ENCODE results near the gene NKAIN1.
"Not testable (repeated sequence)": the region's sequence is repeated elsewhere in the genome, so short reads cannot be mapped to it uniquely, and the experiment has no call there.

The NKAIN1 gene

DNA sequence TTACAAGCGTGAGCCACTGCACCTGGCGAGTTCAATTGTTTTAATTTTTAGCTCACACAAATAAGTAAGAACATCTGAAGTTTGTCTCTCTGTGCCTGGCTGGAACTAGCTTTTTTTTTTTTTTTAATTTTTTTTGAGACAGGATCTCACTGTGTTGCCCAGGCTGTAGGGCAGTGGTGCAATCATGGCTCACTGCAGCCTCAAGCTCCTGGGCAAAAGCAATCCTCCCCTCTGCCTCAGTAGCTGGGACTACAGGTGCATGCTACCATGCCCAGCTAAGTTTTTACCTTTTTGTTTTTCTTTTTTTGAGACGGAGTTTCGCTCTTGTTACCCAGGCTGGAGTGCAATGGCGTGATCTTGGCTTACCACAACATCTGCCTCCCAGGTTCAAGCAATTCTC lies 7.9 kb downstream of the NKAIN1 start:
- DNase-seq: no peak

DNA sequence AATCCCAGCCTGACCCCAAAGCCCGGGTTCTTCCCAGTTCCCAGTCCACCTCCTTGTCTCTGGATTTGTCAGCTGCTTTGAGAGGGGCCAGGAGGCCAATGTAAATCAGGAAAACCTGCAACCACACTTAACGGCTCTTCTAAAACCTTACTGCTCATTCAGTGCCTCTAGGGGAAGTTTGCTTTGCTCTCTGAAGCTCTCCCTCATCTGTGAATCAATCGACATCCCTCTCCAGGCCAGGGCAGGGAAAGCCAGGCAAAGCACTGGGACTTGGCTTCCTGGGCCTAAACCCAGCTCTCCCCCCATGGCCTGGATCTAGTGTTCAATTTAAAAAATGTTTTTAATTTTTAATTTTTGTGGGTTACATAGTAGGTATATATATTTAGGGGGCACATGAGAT lies 9.3 kb downstream of the NKAIN1 start:
- DNase-seq: no peak

DNA sequence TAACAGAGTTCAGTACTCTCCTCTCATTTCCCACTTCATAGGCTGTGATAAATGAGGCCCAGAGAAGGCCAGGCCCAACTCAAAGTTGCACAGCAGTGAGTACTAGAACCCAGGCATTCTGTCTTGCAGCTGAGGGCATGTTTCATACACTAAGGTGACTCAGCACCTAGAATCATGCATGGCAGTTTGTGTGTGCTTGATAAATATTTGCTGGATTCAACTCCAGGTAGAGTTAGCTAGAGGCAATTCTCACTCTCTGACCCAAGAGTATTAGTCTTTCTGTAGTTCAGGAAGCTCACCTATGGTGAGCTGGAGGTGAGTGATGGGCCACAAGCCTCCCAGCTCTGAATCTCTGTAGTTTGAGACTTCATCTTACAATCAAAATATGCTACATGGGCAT lies 10.7 kb downstream of the NKAIN1 start:
- DNase-seq: no peak

DNA sequence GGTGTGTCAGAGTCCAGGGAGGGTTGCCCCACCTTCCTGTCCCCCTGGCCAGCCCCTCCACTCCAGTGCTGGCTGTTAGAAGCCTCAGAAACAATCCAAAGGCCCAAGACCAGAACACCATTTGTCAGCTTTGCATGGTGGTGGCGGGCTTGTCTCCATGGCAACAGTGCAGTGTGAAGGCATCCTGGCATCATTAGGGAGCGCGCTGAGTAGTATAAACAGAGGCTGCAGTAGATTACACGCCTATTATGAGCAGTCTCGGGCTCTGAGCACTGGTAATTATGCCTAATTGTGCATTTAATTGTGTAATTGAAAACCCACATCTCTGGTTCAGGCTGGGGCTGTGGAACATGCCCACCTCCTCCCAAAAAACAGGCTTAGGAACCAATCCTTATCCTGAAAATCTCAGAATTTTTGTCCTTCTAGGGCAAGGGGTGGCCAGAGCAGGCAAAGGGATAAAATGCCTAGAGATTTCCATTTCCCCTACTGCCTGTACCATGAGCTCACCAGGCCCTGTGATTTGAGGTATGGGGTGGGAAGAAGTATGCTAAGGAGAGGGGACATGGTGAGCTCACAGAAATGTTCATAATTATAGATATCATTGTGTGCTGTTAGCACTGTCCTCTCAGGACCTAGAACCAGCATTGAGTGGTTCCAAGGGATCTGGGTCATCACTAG lies 11.7 kb downstream of the NKAIN1 start:
- no peak for DNase-seq

DNA sequence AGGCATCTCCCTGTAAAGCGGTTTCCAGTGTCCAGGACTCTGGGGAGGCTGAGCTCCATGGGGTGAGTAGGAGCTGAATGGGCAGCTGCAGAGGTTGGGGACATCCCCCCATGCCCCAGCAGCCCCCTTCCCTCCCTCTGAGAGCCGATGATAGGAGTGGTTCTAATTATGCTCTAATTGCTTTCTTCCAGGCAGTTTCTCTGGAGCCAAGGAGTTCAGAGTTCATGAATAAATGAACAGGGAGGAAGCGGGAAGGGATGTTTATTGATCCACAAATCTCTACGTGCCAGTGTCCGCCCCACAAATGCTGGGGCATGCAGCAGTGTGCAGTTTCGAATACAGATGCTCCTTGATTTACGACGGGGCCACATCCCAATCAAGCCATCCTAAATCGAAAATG lies 15.6 kb downstream of the NKAIN1 start:
- no peak for DNase-seq

DNA sequence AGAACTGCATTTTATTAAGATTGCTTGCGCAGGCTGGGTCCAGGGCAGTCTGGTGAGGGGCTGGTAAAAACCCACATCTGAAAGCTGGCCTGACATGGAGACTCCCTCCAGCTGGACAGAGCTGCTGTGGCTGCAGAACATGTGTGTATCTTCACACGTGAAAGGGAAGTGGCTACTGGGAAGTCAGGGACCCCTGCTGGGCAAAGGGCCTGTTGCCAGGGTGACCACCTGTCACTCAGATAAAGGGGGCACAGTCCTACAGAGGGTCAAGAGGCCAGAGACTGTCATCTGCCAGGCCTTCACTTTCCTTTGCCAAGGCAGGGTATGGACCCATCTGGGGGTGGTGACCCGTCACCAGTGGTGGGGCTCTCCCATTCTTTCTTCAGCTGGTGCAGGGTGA lies 17.5 kb downstream of the NKAIN1 start:
- DNase-seq: no peak

DNA sequence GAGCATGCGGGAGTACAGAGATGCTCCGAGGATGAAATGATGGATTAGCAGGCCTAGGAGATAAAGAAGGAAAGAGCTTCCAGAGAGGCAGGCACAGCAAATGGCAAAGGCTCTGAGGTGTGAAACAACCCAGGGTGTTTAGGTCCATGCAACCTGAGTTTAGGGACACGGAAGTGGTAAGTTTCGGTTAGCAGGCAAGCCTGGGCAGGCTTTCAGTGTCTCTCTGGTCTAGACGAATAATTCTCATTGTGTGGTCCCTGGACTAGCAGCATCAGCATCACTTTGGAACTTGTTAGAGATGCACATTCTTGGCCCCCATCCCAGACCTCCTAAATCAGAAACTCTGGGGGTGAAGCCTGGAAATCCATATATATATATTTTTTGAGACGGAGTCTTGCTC lies 18.6 kb downstream of the NKAIN1 start:
- DNase-seq: no peak

DNA sequence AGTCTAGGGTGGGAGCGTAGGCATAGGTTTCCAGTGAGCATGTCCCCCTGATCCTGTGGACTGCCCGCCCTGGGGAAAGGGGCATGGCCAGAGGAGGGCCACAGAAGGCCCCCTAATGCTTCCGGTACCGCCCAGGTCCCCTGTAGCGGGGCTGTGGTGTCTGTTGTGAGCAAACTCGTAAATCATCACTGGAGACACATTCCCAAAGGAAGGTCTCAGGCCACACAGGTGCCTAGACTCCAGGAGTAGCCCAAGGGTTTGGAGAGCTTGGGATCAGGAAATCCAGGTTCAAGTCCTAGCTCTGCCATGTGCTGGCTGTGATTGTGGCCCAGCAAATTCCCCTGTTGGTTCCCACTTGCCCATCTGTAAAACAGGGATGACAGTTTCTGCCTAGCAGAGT lies 20.2 kb downstream of the NKAIN1 start:
- DNase-seq: no peak

DNA sequence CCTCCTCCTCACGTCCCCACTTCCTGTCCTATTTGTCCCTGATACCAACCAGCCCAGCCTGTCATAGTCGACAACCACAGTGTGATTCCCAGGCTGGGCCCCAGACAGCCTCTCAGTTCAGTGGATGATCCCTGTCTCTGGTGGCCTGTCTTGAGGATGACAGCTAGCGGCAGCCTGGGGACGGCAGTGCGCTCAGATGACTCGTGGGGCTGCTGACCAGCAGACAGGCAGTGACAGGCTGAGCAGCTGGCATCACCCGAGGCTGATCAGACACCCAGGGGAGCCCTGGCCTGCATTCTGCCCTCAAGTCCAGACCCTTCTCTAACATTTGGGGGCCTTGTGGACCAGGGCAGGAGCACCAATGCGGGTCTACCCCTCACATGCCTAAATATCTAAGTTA lies 21.0 kb downstream of the NKAIN1 start:
- no peak for DNase-seq

DNA sequence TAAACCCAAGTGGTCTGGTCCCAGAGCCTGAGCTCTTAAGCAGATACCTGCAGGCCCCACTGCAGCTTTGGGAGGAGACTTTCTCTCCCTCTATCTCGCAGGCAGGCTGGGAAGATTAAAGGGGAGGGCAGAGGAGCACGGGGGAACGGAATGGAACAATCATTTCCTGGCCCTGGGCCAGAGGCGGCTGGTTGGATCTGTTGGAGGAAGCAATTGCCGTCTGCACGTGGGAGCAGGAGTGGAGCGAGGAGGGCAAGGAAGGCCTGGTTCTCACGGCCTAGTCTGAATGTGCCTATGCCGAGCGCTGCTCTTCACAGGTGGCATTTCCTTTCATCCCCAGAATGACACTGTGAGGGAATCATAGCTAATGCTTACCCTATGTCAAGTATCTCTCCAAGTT lies 23.7 kb downstream of the NKAIN1 start:
- DNase-seq: no peak

DNA sequence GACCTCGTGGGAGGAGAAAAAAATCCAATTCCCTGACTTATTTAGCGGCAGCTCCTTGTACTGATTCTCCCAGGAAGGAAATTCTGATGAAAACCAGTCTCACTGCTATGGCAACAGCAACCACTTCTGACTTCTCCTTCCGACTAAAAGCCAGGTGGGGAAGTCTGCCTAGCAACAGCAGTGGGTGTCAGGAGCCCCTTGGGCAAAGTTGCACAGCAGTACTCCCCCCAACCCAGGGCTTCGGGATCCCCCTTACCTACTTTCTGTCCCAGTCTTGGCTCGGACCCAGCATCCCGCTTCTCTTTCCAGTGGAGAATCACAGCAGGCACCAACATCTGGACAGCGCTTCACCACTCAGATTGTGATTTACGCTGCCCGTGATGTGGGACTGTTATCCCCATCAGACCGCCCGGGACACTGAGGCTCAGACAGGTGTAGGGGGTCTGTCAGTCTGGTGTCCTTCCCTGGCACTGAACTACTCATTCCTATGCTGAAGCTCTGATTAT lies 24.6 kb downstream of the NKAIN1 start:
- no peak for DNase-seq

DNA sequence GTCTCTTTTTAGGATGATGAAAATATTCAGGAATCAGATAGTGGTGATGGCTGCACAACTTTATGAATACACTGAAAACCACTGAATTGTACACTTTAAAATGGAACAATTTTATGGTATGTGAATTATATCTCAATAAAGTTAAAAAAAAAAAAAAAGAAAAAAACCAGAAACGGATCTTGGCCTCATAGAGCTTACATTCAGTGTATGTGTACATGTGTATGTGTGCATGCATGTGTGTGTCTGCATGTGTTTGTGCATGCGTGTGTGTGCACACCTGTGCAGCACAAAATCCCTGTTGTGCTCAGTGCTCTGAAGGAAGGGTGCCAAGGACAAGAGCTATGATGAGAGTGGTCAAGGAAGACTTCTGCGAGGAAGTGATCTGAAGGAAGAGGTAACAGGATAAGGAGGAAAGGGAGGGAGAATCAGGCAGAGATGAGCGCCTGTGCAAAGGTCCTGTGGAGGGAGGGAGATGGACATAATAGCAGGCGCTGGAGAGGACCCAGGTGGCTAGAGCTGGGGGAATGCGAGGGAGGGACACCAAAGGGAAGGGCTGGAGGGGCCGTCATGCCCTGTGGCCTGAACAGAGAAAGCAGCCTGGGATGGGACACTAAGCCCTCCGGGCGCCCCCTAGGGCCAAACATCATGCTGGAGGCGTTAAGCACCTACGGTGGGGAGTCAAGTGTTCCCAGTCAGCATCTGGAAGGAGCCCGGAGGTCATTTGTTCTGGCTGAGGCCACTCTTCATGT lies 25.2 kb downstream of the NKAIN1 start:
- DNase-seq: no peak

DNA sequence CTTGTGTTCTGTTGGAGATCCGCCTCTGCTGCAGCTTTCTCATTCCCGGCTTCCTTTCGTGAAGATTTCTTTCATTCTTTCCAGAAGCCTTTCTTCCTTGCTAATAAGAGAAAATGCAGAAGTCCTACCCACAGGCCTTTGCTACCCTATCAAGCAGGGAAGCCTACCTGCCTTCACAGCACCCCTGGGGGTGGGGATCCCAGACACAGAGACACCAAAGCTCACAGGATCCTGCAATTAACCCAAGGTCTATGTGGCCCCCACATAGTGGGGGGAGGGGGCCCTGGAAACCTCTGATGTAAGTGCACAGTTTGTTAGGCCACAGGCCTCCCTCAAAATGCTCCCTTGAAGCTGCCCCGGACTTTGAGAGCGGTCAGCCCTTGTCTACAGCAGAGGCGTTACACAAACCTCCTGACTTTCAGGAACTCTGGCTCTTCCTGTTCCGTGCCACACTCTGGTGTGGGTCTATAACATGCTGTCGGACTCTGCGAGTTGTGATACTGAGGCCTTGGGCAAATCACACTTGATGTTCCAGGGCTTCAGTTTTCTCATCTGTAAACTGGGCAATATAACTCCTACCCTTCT lies 31.2 kb downstream of the NKAIN1 start:
- DNase-seq: no peak

DNA sequence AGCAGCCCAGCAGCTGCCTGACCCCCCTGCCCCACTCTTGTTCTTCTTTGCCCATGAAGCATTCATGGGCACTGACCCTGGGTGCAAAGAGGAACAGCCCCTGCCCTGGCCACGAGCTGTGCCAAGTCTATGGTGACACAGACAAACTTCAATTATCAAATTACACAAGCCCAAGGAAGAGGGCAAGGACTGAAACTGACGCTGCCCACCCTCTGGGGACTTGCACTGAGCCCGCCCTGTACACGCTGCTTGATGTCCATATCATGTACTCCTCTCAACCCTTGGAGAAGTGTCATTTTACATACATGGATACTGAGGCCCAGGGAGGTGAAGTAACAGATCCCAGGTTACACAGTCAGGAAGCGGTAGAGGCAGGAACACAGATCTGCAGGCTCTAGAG lies 32.1 kb downstream of the NKAIN1 start:
- no peak for DNase-seq

DNA sequence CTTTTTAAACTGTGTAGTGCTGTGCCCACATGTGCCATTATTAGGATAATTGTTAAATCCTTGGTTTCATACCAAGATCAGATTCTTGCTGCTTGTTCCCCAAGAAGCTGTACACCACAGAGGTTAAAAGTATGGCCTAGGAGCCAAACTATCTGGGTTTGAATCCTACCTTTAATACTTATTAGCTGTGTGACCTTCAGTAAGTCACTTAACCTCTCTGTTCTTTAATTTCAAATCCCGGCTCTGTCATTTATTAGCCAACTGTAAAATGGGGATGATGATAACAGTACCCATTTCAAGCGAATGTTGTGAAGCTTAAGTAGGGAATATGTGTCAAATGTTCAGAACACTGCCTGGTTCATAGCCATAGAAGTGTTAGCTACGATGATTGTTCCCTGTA lies 32.6 kb downstream of the NKAIN1 start:
- no peak for DNase-seq

DNA sequence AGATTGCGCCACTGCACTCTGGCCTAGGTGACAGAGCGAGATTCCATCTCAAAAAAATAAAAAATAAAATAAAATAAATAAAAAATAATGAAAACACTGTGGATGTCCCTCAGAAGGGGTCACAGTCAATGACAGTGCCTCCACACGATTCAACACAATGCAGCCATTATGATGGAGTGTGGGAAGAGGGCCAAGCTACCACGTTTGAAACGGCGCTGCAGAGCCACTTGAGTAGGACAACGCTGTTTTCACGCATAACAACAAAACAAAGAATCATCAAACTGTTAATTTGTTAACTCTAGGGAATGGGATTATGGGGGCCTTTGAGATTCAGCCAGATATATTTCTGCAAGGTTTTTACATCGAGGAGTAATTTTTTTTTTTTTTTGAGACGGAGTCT lies 36.5 kb downstream of the NKAIN1 start:
- no peak for DNase-seq

DNA sequence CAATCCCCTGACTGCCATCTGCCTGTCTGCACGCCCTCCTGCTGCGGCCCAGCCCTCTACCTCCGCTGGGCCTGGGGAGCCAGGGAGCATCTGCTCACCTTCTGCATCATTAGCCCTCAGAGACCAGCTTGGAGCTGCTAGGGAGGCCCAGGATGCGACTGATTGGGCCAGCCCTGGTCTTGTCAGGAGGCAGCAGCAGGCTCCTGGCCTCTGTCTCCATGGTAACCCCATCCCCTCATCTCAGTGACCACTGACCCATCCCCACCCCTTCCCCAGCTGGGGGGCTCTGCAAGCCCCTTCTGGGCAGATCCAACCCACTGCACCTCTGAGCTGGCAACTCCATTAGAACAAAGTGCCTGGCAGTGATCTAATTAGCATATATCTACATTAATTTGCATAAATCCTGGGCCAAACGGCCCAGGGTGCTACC lies 37.7 kb downstream of the NKAIN1 start:
- no peak for DNase-seq

DNA sequence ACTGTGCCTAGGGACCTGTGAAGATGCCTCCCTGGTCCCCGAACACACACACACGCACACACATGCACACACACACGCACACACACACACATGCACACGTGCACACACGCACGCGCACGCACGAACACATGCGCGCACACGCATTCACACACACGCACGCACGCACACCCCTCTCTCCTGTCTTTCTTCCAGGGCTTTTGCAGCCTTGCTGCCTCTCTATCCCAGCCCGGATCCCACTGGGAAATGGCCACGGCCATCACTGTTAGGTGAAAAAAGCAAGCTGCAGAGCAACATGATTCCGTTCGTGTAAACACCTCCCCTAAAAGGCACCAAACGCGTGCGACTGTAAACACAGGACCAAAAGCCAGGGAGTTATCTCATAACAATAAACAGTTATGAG lies 39.7 kb downstream of the NKAIN1 start:
- DNase-seq: no peak

DNA sequence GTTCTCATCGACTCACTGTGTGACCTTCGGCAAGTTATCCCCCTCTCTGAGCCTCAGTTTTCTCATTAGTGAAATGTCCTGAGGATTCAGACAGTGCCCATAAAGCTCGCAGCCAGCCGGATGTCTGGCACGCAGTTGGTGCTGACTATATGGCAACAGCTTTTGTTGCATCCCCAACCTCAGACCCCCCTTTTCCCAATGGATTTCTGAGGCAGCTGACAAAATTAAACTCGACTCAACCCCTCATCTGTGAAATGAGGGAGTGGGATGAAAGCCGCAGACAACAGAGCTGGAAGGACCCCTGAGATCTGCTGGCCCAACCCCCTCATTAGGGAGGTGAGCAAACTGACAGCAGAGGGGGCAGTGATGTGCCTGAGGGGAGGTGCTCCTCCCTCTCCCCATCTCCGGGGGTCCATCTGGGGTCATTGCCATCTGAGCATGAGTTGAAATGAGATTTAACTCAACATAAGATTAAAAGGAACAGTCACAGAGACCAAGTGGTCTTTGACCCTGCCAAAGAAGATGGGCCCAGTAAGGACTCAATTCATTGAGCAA lies 40.4 kb downstream of the NKAIN1 start:
- no peak for DNase-seq

DNA sequence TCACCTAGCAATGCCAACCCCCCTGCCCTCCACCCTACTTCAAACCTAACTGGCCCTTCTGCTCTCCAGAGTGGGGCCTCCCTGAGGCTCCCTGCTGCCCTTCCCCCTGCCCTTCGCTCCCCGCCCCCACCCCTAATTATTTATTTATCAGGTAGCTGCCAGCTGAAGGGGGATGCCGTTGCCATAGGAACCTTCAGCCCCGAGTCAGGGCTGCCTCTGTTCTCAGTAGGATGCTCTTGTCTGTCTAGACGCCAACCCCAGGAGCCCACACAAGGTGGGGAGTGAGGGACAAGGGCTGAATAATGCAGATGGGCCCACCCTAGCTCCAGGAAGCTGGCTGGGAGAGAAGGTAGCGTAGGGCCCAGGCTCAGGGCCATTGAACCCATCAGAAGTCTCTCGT lies 41.1 kb downstream of the NKAIN1 start:
- no peak for DNase-seq

DNA sequence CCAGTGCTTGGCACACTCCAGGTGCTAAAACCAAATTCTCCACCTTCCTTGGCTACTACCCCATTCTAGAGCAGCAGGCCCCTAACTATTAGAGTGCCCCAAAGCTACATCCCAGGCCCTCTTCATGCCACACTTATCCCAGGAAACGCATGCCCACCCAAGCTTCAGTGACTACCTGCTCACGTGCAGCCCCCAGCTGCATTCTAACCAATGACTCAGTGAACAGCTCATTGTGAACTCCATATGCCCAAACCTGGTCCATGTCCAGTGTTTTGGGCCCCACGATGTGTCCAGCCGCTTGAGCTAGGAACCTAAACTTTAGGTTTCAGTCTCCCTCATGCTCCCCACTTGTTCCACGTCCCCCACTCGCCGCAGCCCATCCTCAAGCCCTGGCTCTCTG lies 41.5 kb downstream of the NKAIN1 start:
- no peak for DNase-seq

DNA sequence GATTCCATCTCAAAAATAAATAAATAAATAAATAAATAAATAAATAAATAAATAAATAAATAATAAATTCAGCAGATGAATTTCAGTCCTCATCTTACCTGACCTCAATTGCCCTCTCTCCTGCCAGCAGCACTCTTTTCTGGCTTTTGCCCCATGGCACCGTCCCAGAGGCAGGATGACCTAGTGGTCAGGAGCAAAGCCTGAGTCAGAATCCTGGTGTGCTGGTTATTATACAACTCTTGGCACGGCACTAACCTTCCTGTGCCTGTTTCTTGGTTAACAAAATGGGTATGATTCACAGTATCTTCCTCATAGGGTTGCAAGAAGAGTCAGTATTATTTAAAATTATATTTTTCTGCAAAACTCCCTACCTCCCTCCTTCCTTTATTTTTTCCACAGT lies 43.0 kb downstream of the NKAIN1 start:
- no peak for DNase-seq

DNA sequence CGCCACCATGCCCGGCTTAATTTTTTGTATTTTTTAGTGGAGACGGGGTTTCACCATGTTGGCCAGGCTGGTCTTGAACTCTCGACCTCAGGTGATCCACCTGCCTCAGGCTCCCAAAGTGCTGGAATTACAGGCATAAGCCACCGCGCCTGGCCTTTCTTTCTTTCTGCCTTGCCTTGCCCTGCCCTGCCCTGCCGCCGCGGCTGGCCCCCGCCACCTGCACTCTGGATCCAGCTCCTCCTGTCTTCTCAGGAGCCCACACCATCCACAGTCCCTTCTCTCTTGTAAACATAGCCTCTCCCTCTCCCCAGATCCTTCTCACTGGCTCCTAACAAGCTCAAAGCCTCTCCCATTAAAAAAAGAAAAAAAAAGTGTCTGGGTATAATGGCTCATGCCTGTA lies 44.4 kb downstream of the NKAIN1 start:
- not testable (repeated sequence) for DNase-seq

DNA sequence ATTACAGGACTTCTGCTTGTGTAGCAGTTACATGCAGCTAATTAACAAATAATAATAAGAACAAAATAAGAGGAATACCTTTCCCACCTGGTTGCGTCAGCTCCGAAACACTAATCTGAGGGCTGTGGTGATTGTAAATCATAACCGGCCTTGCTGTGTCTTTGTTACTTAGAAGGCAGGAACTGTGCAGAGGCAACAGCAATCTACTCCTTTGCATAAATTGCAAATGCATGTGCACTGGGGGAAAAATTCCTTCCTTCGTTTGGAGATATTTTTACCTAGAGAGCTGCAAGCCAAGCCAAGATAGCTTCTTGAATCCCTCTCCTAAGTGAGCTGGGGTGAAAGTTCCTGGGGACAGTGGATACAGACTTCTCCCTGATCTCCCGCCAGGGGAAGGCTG lies 46.0 kb downstream of the NKAIN1 start:
- no peak for DNase-seq

All from CD4-positive, alpha-beta T cell treated with Interleukin-4 for 1 hour (primary cell).